Epithelial cell of proximal tubule (primary cell): ENCODE data around the gene CD79B. TPM values are rescaled to one million over a fixed set of nuclear protein-coding genes. Genes with fewer than 3 reads are reported as not detected.
"Not testable (repeated sequence)": the region's sequence is repeated elsewhere in the genome, so short reads cannot be mapped to it uniquely, and the experiment has no call there.

Experiments used
- DNase-seq: peaks from one replicate; pipeline ENCODE4 v3.0.0-alpha.2; 2011; ENCODE audit warnings: low read depth
- H3K4me3 ChIP-seq: 2 replicates; pipeline ENCODE4 v1.5.1; 2011; ENCODE audit warnings: low read depth, mild to moderate bottlenecking, low read length
- CTCF ChIP-seq: conservative IDR thresholded peaks from 2 replicates; pipeline ENCODE4 v1.5.1; 2012; ENCODE audit warnings: low read depth, mild to moderate bottlenecking, low read length
- total RNA-seq: library from RNA; depleted of rRNA; stranded (reverse); fragments of >200 nt; gene quantifications from 2 replicates; pipeline ENCODE4 v1.2.3, GENCODE V29; 2015

The CD79B gene
- total RNA-seq, 1 donor from 2014 or later, result not detected

GRCh38 chr17:63881935-63882601, 50.1 kb downstream of the CD79B start, which contains the start of gene GH2:
Gene GH2, minus strand, starts transcription at chr17:63881944. Its CDS starts 143 bp downstream, at chr17:63881801.
- no peak for DNase-seq
- TF ChIP-seq CTCF, result peak; percentile 66
- H3K4me3 ChIP-seq, result no peak within 1 kb of the TSS

- not testable (repeated sequence) for H3K4me3 ChIP-seq, DNase-seq
These were observed 50.8 kb downstream of the CD79B start for GRCh38 chr17:63881337-63881736.

- no peak for DNase-seq
- TF ChIP-seq CTCF, result no peak
- H3K4me3 ChIP-seq, result no peak overlapping the region
These were observed 51.4 kb downstream of the CD79B start for GRCh38 chr17:63880706-63881105.

Other genes with a start within 250 kb of the CD79B start
- 111 and 161 TPM in 2 replicates for gene LIMD2, start 232.2 kb downstream of the CD79B start, total RNA-seq
- 23.0 and 33.9 TPM in 2 replicates for gene STRADA, start 190.5 kb downstream of the CD79B start, total RNA-seq
- 27.6 and 34.8 TPM in 2 replicates for gene CCDC47, start 158.7 kb downstream of the CD79B start, total RNA-seq
- gene DDX42, start 158.2 kb downstream of the CD79B start, total RNA-seq, result 35.0 and 44.6 TPM in 2 replicates
- 83.9 and 109 TPM in 2 replicates for gene PSMC5, start 104.9 kb downstream of the CD79B start, total RNA-seq
- 71.7 and 86.2 TPM in 2 replicates for gene FTSJ3, start 104.7 kb downstream of the CD79B start, total RNA-seq
- 95.9 and 135 TPM in 2 replicates for gene SMARCD2, start 89.6 kb downstream of the CD79B start, total RNA-seq
- not detected in 2 replicates for gene CSH2, start 58.7 kb downstream of the CD79B start, total RNA-seq
- not detected in 2 replicates for gene GH2, start 50.4 kb downstream of the CD79B start, total RNA-seq
- not detected in 2 replicates for gene CSH1, start 35.8 kb downstream of the CD79B start, total RNA-seq
- gene CSHL1, start 21.1 kb downstream of the CD79B start, total RNA-seq, result not detected in 2 replicates
- not detected in 2 replicates for gene GH1, start 13.5 kb downstream of the CD79B start, total RNA-seq
- under 0.01 TPM in 1 of 2 replicates, not detected in the other for gene SCN4A, start 40.6 kb upstream of the CD79B start, total RNA-seq
- gene PRR29, start 66.0 kb upstream of the CD79B start, total RNA-seq, result 0.14 and 0.17 TPM in 2 replicates
- gene ICAM2, start 88.3 kb upstream of the CD79B start, total RNA-seq, result 18.4 and 19.9 TPM in 2 replicates
- gene ERN1, start 197.8 kb upstream of the CD79B start, total RNA-seq, result 2.1 and 6.3 TPM in 2 replicates